GM21423 (cell line): Measurements from ENCODE around the gene CDK5R1.
A peak's percentile ranks its signal among the peaks of the same experiment; 100 is the strongest.

Source experiments
- ATAC-seq: cut with Tn5 transposase; IDR thresholded peaks from one replicate; pipeline ENCODE4 v1.9.1; 2021; ENCODE audit warnings: mild to moderate bottlenecking, moderate library complexity; ENCODE audit not compliant: unreplicated experiment

CDK5R1 gene

GRCh38 chr17:32492264-32492589 is 5.4 kb downstream of the CDK5R1 start:
- no peak for ATAC-seq

GRCh38 chr17:32492648-32493289 is 6.0 kb downstream of the CDK5R1 start:
- no peak for ATAC-seq

GRCh38 chr17:32493571-32493970 is 6.8 kb downstream of the CDK5R1 start:
- no peak for ATAC-seq

- no peak for ATAC-seq
Measured at GRCh38 chr17:32493976-32494513, 7.3 kb downstream of the CDK5R1 start.

- ATAC-seq: no peak
Measured at GRCh38 chr17:32494621-32495358, 8.0 kb downstream of the CDK5R1 start.

- no peak for ATAC-seq
Measured at GRCh38 chr17:32495359-32496231, 8.8 kb downstream of the CDK5R1 start.

GRCh38 chr17:32496395-32497073 is 9.7 kb downstream of the CDK5R1 start:
- no peak for ATAC-seq

- no peak for ATAC-seq
Measured at GRCh38 chr17:32497431-32498205, 10.8 kb downstream of the CDK5R1 start.

- ATAC-seq: no peak
Measured at GRCh38 chr17:32498391-32498790, 11.6 kb downstream of the CDK5R1 start.

GRCh38 chr17:32502013-32502412 is 15.2 kb downstream of the CDK5R1 start:
- ATAC-seq: no peak

- no peak for ATAC-seq
Measured at GRCh38 chr17:32502710-32503109, 15.9 kb downstream of the CDK5R1 start.

GRCh38 chr17:32503251-32504165 is 16.7 kb downstream of the CDK5R1 start:
- peak; percentile 79 for ATAC-seq

GRCh38 chr17:32504166-32504990 is 17.6 kb downstream of the CDK5R1 start:
- no peak for ATAC-seq

- no peak for ATAC-seq
Measured at GRCh38 chr17:32508926-32509325, 22.1 kb downstream of the CDK5R1 start.

- no peak for ATAC-seq
Measured at GRCh38 chr17:32510466-32510865, 23.7 kb downstream of the CDK5R1 start.

GRCh38 chr17:32512328-32512727 is 25.5 kb downstream of the CDK5R1 start:
- no peak for ATAC-seq

- ATAC-seq: no peak
Measured at GRCh38 chr17:32513579-32513978, 26.8 kb downstream of the CDK5R1 start.

GRCh38 chr17:32514606-32515005 is 27.8 kb downstream of the CDK5R1 start:
- ATAC-seq: no peak
